GM19438 (cell line): ENCODE measurements around the gene NDUFAF3.

Experiments used
- ATAC-seq: cut with Tn5 transposase; IDR thresholded peaks from one replicate; pipeline ENCODE4 v1.9.1; 2021; ENCODE audit warnings: low read depth; ENCODE audit not compliant: unreplicated experiment

Gene NDUFAF3

DNA sequence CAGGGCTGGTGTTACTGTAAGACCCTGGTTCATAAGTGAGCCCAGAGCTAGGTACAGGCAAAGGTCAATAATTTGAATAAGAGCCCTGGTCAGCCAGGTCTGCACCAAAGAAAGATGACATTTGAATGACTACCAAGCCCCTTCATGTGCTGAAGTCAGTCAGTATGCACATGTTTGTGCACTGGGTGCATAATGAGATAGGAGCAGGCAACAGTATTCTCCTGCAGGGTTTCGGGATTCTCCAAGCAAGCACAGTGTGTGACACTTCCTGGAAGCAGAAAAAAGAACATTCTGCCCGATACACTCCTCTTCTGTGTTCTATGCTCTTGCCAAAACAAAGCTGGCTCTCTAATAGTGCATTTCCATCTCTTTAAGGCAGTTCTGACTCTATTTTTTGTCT lies 12.7 kb downstream of the NDUFAF3 start:
- no peak for ATAC-seq

DNA sequence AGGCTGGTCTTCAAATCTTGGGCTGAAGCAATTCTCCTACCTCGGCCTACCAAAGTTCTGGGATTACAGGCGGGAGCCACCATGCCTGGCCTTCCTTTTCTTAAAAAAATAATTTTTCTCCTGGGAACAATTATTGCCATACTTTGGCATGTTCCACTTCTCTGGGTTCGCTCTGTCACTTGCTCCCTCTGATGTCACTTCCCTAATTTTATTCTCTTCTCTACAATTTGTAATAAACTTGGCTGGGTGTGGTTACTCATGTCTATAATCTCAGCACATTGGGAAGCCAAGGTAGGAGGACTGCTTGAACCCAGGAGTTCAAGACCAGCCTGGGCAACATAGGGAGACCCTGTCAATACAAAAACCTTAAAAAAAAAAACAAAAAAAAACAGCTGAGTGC lies 13.4 kb downstream of the NDUFAF3 start:
- no peak for ATAC-seq

DNA sequence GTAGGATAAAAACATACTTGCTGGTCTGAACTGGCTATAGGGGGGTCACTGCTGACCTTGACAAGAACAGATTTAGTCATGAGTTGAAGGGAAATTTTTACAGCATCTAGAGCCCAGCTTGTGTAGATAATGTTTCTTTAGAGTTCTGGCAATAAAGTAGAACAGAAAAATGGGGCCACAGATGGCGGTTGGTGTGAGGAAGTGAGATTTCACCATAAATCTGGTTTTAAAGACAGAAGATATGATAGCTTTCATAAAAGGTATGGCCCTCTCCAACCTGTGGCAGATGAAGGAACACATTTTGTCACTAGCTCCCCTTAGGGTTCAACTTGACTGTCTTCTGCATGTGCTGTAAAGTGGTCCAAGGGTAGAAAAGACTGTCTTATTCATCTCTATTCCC lies 31.6 kb downstream of the NDUFAF3 start:
- no peak for ATAC-seq

DNA sequence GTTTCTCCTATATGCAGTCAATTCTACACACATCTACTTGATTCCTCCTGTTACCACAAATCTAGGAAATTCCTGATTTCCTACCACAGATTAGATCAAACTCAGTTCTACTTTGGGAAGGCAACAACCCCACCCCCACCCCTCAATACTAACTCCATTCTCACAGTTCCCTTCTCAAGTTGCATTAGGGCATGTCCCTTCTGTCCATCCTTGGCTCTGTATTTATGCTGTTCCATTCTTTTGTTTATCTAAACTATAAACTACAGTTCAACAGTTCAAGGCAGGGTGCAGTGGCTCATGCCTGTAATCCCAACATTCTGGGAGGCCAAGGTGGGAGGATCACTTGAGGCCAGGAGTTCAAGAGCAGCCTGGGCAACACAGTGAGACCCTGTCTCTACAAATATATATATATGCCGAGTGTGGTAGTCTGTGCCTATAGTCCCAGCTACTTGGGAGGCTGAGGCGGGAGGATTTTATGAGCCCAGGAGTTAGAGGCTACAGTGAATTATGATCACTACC lies 32.5 kb downstream of the NDUFAF3 start:
- no peak for ATAC-seq

DNA sequence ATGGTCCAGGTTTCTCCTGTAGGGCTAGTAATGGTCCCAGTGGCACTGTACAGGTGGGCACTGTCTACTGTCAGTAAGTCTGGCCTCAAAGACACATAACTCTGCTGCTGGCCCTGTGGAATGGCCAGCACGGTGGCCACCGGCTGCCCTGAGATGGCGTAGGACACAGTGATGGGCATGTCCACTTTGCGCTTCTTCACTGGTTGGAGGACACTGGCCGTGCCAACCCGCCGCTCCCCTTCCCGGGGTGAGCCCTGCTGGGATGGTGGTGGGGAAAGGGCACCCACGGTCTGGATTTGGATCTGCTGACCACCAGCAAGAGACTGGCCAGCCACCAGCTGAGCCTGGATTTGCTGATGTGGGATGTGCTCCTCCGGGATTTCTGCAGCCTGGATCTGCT lies 35.3 kb downstream of the NDUFAF3 start:
- ATAC-seq, result no peak

DNA sequence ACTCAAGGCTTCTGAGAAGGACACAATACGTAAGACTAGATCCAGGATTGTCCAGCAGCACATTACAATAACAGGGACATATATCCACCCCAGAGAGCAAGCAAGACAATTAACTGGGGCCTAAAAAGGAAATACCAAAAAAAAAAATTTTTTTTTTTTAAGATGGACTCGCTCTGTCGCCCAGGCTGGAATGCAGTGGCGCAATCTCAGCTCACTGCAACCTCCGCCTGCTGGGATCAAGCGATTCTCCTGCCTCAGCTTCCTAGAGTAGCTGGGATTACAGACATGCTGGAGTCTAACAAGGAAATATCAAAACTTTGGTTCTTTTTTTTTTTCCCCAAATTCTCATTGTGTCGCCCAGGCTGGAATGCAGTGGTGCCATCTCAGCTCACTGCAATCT lies 36.1 kb downstream of the NDUFAF3 start:
- no peak for ATAC-seq
